Measurements from ENCODE around the gene GTF2F2.

- TF ChIP-seq CTCF (IDR thresholded peaks at IDR 0.05) (no peak), POLR2AphosphoS5 (IDR thresholded peaks at IDR 0.05) (no peak)
Observed at GRCh38 chr13:45198924-45199323, 78.6 kb downstream of the GTF2F2 start.
